Measurements from ENCODE around the gene RASIP1.

The RASIP1 gene

GRCh38 chr19:48672994-48673393 lies 67.4 kb downstream of the RASIP1 start, which contains the start of gene NTN5:
Gene NTN5 (minus strand): TSS chr19:48673017. CDS start chr19:48670986, 2,031 bp downstream.
- no peak for DNase-seq

GRCh38 chr19:48671446-48671995 lies 68.9 kb downstream of the RASIP1 start:
- no peak for DNase-seq

GRCh38 chr19:48670699-48671445 lies 69.5 kb downstream of the RASIP1 start:
- no peak for DNase-seq

All from DMS153 (cell line).